Measurements from ENCODE around the gene VAMP3. TPM values are rescaled to one million over a fixed set of nuclear protein-coding genes. Genes with fewer than 3 reads are reported as not detected.

The VAMP3 gene
- polyA plus RNA-seq, 1 donor (not counting 4 experiments of a cell fraction or from before 2014, with no cell fraction given): 219 TPM

DNA sequence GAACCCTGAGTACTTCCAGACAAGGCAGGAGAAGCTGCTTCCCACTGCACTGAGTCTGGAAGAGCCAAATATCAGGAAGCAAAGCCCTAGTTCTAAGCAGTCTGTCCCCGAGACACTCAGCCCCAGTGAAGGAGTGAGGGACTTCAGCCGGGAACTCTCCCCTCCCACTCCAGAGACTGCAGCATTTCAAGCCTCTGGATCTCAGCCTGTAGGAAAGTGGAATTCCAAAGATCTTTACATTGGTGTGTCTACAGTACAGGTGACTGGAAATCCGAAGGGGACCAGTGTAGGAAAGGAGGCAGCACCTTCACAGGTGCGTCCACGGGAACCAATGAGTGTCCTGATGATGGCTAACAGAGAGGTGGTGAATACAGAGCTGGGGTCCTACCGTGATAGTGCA, 33.1 kb upstream of the VAMP3 start:
- no peaks in the 10 kb centered on the region for H3K27me3 ChIP-seq (ENCODE audit: control insufficient read depth, extremely low read depth, insufficient read depth, low read length)
- no peaks in the 10 kb centered on the region for H3K79me2 ChIP-seq (ENCODE audit: control insufficient read depth, insufficient read depth, low read length)
- no peak for FAIRE-seq
- H3K27ac ChIP-seq (ENCODE audit: control insufficient read depth, insufficient read depth, low read length): no peak overlapping the region
- dilution Hi-C loops (cut with MboI; ENCODE audit: extremely low pct_ligation_motif_present, low sequenced_read_pairs): no loop called here
- no peaks in the 10 kb centered on the region for H3K9me1 ChIP-seq (ENCODE audit: control insufficient read depth, extremely low read depth, insufficient read depth, low read length)
- no peaks in the 10 kb centered on the region for H3K9me3 ChIP-seq (ENCODE audit: control insufficient read depth, low read depth, low read length)
- TF ChIP-seq EZH2 (IDR thresholded peaks at IDR 0.05; ENCODE audit: low read length): no peak
- TF ChIP-seq, protein P1, sequence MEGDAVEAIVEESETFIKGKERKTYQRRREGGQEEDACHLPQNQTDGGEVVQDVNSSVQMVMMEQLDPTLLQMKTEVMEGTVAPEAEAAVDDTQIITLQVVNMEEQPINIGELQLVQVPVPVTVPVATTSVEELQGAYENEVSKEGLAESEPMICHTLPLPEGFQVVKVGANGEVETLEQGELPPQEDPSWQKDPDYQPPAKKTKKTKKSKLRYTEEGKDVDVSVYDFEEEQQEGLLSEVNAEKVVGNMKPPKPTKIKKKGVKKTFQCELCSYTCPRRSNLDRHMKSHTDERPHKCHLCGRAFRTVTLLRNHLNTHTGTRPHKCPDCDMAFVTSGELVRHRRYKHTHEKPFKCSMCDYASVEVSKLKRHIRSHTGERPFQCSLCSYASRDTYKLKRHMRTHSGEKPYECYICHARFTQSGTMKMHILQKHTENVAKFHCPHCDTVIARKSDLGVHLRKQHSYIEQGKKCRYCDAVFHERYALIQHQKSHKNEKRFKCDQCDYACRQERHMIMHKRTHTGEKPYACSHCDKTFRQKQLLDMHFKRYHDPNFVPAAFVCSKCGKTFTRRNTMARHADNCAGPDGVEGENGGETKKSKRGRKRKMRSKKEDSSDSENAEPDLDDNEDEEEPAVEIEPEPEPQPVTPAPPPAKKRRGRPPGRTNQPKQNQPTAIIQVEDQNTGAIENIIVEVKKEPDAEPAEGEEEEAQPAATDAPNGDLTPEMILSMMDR (optimal IDR thresholded peaks at IDR 0.05 in 1 of 3, IDR thresholded peaks at IDR 0.05 in 1 of 3, conservative IDR thresholded peaks at IDR 0.05 in 1 of 3; ENCODE audit: extremely low read depth in 1 of 3, insufficient read depth in 2 of 3, low read length in 3 of 3): no peak
- H3K4me2 ChIP-seq (ENCODE audit: control insufficient read depth, extremely low read depth, insufficient read depth, low read depth, low read length): no peak overlapping the region
- no peak overlapping the region for H2AFZ ChIP-seq (ENCODE audit: control insufficient read depth, low read length)
- H3K4me3 ChIP-seq (ENCODE audit: control insufficient read depth in 2 of 3, extremely low read depth in 1 of 3, insufficient read depth in 2 of 3, low read depth in 1 of 3, low read length in 3 of 3): no peak overlapping the region
- H3K36me3 ChIP-seq (ENCODE audit: control insufficient read depth in 2 of 2, extremely low read depth in 1 of 2, insufficient read depth in 2 of 2, low read length in 2 of 2): no peaks in the 10 kb centered on the region
- H3K9ac ChIP-seq (ENCODE audit: control insufficient read depth, extremely low read depth, insufficient read depth, low read length): no peak overlapping the region
- DNase-seq (ENCODE audit: low read depth, low spot score): no peak
- H4K20me1 ChIP-seq (ENCODE audit: control insufficient read depth, extremely low read depth, insufficient read depth, low read length): no peaks in the 10 kb centered on the region
- H3K4me1 ChIP-seq (ENCODE audit: control insufficient read depth, extremely low read depth, insufficient read depth, low read length): no peaks in the 10 kb centered on the region

DNA sequence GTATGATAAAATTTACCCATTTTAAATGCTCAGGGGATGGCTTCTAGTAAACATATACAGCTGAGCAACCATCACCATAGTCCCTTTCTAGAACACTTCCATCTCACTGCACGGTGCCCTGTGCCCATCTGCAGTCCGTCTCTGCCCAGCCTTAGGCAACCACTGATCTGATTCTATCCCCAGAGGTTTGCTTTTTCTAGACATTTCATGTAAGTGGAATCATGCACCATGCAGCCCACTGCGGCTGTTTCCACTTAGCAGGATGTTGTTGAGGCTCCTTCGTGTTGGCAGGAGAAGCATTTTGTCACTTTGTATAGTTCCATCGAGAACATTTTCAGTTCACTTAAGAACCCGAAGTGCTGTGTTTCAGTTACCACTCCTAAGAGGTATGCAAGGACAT, 27.8 kb upstream of the VAMP3 start:
- dilution Hi-C loops (cut with MboI; ENCODE audit: extremely low pct_ligation_motif_present, low sequenced_read_pairs): no loop called here
- DNase-seq (ENCODE audit: low read depth, low spot score) (no peak), FAIRE-seq (no peak)
- Histone ChIP-seq H3K79me2 (ENCODE audit: control insufficient read depth, insufficient read depth, low read length) (no peaks in the 10 kb centered on the region), H4K20me1 (ENCODE audit: control insufficient read depth, extremely low read depth, insufficient read depth, low read length) (no peaks in the 10 kb centered on the region), H3K4me2 (ENCODE audit: control insufficient read depth, extremely low read depth, insufficient read depth, low read depth, low read length) (no peak overlapping the region), H3K4me3 (ENCODE audit: control insufficient read depth in 2 of 3, extremely low read depth in 1 of 3, insufficient read depth in 2 of 3, low read depth in 1 of 3, low read length in 3 of 3) (no peak overlapping the region), H3K9me1 (ENCODE audit: control insufficient read depth, extremely low read depth, insufficient read depth, low read length) (no peaks in the 10 kb centered on the region), H3K36me3 (ENCODE audit: control insufficient read depth in 2 of 2, extremely low read depth in 1 of 2, insufficient read depth in 2 of 2, low read length in 2 of 2) (no peaks in the 10 kb centered on the region), H3K27ac (ENCODE audit: control insufficient read depth, insufficient read depth, low read length) (no peak overlapping the region), H3K9ac (ENCODE audit: control insufficient read depth, extremely low read depth, insufficient read depth, low read length) (no peak overlapping the region), H2AFZ (ENCODE audit: control insufficient read depth, low read length) (no peak overlapping the region), H3K4me1 (ENCODE audit: control insufficient read depth, extremely low read depth, insufficient read depth, low read length) (peaks cover 13% of the 10 kb centered on the region), H3K27me3 (ENCODE audit: control insufficient read depth, extremely low read depth, insufficient read depth, low read length) (no peaks in the 10 kb centered on the region), H3K9me3 (ENCODE audit: control insufficient read depth, low read depth, low read length) (no peaks in the 10 kb centered on the region)
- TF ChIP-seq, protein P1 (optimal IDR thresholded peaks at IDR 0.05 in 1 of 3, IDR thresholded peaks at IDR 0.05 in 1 of 3, conservative IDR thresholded peaks at IDR 0.05 in 1 of 3; ENCODE audit: extremely low read depth in 1 of 3, insufficient read depth in 2 of 3, low read length in 3 of 3): no peak
- TF ChIP-seq EZH2 (IDR thresholded peaks at IDR 0.05; ENCODE audit: low read length): no peak
